OCI-LY1 (cell line): ENCODE results near the gene C15orf62.

Experiments
- H2AFZ ChIP-seq: fragments of 200-600 bp; sonication (generic), shearing (Covaris generic); 2 replicates; pipeline ENCODE4 v1.6.0; 2014; ENCODE audit warnings: antibody characterized with exemption, mild to moderate bottlenecking, low read length
- H3F3A ChIP-seq: fragments of 200-600 bp; sonication (generic), shearing (Covaris generic); 2 replicates; pipeline ENCODE4 v1.6.0; 2014; ENCODE audit warnings: mild to moderate bottlenecking, antibody characterized with exemption, low read length, moderate library complexity; ENCODE audit not compliant: insufficient read depth
- H3K27ac ChIP-seq: fragments of 200-600 bp; sonication (generic); 2 replicates; pipeline ENCODE4 v1.5.1; 2014; ENCODE audit warnings: low read length, mixed run types, mild to moderate bottlenecking, low read depth; ENCODE audit not compliant: poor library complexity, severe bottlenecking
- H3K27me3 ChIP-seq: fragments of 200-600 bp; sonication (generic); 2 replicates; pipeline ENCODE4 v1.6.0; 2014; ENCODE audit warnings: antibody characterized with exemption, mild to moderate bottlenecking, low read length, moderate library complexity; ENCODE audit not compliant: insufficient read depth
- H3K36me3 ChIP-seq: fragments of 200-600 bp; sonication (generic); 2 replicates; pipeline ENCODE4 v1.6.1; 2014; ENCODE audit warnings: mild to moderate bottlenecking, antibody characterized with exemption, low read length, moderate library complexity, mixed read lengths; ENCODE audit not compliant: insufficient read depth
- H3K4me1 ChIP-seq: fragments of 200-600 bp; sonication (generic); 2 replicates; pipeline ENCODE4 v1.5.1; 2014; ENCODE audit warnings: mild to moderate bottlenecking, low read length, moderate library complexity; ENCODE audit not compliant: insufficient read depth, severe bottlenecking
- H3K4me2 ChIP-seq: fragments of 200-600 bp; sonication (generic), shearing (Covaris generic); 2 replicates; pipeline ENCODE4 v1.6.1; 2014; ENCODE audit warnings: low read length
- H3K4me3 ChIP-seq: fragments of 200-600 bp; sonication (generic); 2 replicates; pipeline ENCODE4 v1.5.1; 2014; ENCODE audit warnings: low read length, low read depth, mild to moderate bottlenecking, mixed read lengths; ENCODE audit not compliant: poor library complexity, severe bottlenecking
- H3K79me2 ChIP-seq: fragments of 200-600 bp; shearing (Covaris generic); 2 replicates; pipeline ENCODE4 v1.6.1; 2016; ENCODE audit warnings: mixed run types, low read length, mixed read lengths; ENCODE audit not compliant: insufficient read depth
- H3K9ac ChIP-seq: fragments of 200-600 bp; sonication (generic), shearing (Covaris generic); 2 replicates; pipeline ENCODE4 v1.6.1; 2014; ENCODE audit warnings: mild to moderate bottlenecking, low read length, mixed read lengths
- H3K9me2 ChIP-seq: fragments of 200-600 bp; sonication (generic), shearing (Covaris generic); 2 replicates; pipeline ENCODE4 v1.6.1; 2014; ENCODE audit warnings: low read depth, mild to moderate bottlenecking, low read length, mixed read lengths
- H3K9me3 ChIP-seq: fragments of 200-600 bp; shearing (Covaris generic); 2 replicates; pipeline ENCODE4 v1.6.1; 2014; ENCODE audit warnings: low read length, mixed read lengths
- H4K20me1 ChIP-seq: fragments of 200-600 bp; sonication (generic), shearing (Covaris generic); 2 replicates; pipeline ENCODE4 v1.6.0; 2016; ENCODE audit warnings: mild to moderate bottlenecking, low read length; ENCODE audit not compliant: insufficient read depth
- EZH2 ChIP-seq: fragments of 200-600 bp; sonication (generic), shearing (Covaris generic); IDR thresholded peaks from 2 replicates; pipeline ENCODE4 v1.8.0; 2017; ENCODE audit warnings: borderline replicate concordance, mixed run types, mild to moderate bottlenecking, antibody characterized with exemption, low read length, moderate library complexity, mixed read lengths
- TF ChIP-seq, protein P1 (sequence below): fragments of 200-600 bp; sonication (generic), shearing (Covaris generic); IDR thresholded peaks from 2 replicates; pipeline ENCODE4 v1.5.1; 2017; ENCODE audit warnings: mild to moderate bottlenecking, antibody characterized with exemption, low read length, moderate library complexity, mixed read lengths

The C15orf62 gene

DNA sequence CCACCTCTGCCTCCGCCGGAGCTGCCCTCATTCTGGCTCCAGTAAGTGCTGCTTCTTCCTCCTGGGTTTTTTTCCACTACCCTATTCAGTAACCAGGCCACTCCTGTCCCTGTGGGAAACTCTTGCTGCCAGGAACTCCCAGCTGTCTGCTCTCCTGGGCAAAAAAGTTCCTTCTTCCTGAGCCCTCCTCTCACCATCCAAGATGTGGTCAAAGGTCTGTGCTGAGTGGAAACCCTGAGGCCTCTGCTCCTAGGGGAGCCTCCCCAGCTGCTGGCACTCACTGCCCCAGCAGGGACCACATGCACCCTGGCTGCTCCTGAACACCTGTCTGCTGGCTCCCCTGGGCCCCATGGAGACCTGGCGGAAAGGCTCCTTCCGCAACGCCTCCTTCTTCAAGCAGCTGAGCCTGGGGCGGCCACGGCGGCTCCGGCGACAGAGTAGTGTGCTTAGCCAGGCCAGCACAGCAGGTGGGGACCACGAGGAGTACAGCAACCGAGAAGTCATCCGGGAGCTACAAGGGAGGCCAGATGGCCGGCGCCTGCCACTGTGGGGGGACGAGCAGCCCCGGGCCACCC is 454 bp downstream of the C15orf62 start:
- Histone ChIP-seq H3K27ac (peak overlapping the region; percentile 89), H4K20me1 (no peaks in the 10 kb centered on the region), H3K9me3 (no peaks in the 10 kb centered on the region), H3K79me2 (no peaks in the 10 kb centered on the region), H3K9me2 (no peaks in the 10 kb centered on the region), H3F3A (no peaks in the 10 kb centered on the region), H3K4me1 (peaks cover 37% of the 10 kb centered on the region), H3K4me3 (peak overlapping the region; percentile 33), H2AFZ (no peak overlapping the region), H3K36me3 (peaks cover 24% of the 10 kb centered on the region; the same call in 1 of the 2 replicates), H3K27me3 (no peaks in the 10 kb centered on the region), H3K9ac (peak overlapping the region; percentile 26; the same call in 1 of the 2 replicates), H3K4me2 (peak overlapping the region; percentile 43)
- TF ChIP-seq, protein P1, sequence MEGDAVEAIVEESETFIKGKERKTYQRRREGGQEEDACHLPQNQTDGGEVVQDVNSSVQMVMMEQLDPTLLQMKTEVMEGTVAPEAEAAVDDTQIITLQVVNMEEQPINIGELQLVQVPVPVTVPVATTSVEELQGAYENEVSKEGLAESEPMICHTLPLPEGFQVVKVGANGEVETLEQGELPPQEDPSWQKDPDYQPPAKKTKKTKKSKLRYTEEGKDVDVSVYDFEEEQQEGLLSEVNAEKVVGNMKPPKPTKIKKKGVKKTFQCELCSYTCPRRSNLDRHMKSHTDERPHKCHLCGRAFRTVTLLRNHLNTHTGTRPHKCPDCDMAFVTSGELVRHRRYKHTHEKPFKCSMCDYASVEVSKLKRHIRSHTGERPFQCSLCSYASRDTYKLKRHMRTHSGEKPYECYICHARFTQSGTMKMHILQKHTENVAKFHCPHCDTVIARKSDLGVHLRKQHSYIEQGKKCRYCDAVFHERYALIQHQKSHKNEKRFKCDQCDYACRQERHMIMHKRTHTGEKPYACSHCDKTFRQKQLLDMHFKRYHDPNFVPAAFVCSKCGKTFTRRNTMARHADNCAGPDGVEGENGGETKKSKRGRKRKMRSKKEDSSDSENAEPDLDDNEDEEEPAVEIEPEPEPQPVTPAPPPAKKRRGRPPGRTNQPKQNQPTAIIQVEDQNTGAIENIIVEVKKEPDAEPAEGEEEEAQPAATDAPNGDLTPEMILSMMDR, result no peak
- no peak for TF ChIP-seq EZH2

DNA sequence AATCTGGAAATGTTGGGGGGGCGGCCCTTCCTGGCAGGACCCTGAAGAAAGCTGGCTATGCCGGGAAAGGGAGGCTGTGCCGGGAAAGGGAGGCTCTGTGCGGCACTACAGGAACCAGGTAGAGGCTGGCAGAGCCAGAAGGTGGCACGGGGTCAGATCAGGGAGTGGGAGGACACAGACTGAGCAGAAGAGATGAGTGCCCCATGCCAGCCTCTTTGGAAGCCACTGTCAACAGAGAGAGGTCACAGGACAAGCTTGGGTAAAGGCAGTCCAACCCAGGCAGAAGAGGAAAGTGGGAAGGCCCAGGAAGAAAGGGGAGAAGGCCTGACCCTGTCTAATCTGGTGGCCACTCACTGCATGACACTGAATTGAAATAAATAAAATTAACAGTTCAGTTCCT is 1.5 kb downstream of the C15orf62 start:
- Histone ChIP-seq H3K4me1 (peaks cover 31% of the 10 kb centered on the region), H3K9me2 (no peaks in the 10 kb centered on the region), H2AFZ (no peak overlapping the region), H3K27ac (peak overlapping the region; percentile 89), H3K27me3 (no peaks in the 10 kb centered on the region), H3K4me3 (no peak overlapping the region), H3F3A (no peaks in the 10 kb centered on the region), H4K20me1 (no peaks in the 10 kb centered on the region), H3K36me3 (peaks cover 34% of the 10 kb centered on the region; the same call in 1 of the 2 replicates), H3K79me2 (no peaks in the 10 kb centered on the region), H3K9me3 (no peaks in the 10 kb centered on the region), H3K4me2 (no peak overlapping the region), H3K9ac (no peak overlapping the region)
- TF ChIP-seq EZH2, result no peak
- TF ChIP-seq, protein P1, result no peak

DNA sequence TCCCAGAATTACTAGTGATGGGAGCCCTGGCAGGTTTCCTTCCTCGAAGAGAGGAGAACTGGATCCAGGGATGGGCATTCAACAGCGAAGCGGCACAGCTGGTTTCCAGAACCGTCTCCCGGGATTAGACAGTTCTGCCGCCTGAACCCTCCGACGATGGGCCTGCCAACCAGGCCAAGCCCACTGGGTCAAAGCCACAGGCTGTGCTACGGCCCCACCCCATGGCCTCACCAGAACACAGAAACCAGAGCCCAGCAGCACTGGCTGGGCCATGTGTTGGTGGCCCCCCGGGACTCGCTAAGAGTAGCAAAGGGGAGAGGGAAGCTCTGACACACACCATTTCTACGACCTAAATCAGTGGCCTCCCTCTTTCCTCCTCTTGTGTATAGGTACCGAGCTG is 2.2 kb downstream of the C15orf62 start:
- Histone ChIP-seq H3K79me2 (no peaks in the 10 kb centered on the region), H3F3A (no peaks in the 10 kb centered on the region), H3K4me3 (no peak overlapping the region), H3K4me2 (no peak overlapping the region), H4K20me1 (no peaks in the 10 kb centered on the region), H3K4me1 (peaks cover 31% of the 10 kb centered on the region), H2AFZ (no peak overlapping the region), H3K27ac (no peak overlapping the region), H3K9me3 (no peaks in the 10 kb centered on the region), H3K27me3 (no peaks in the 10 kb centered on the region), H3K9me2 (no peaks in the 10 kb centered on the region), H3K9ac (no peak overlapping the region), H3K36me3 (peaks cover 38% of the 10 kb centered on the region; the same call in 1 of the 2 replicates)
- TF ChIP-seq, protein P1, result no peak
- TF ChIP-seq EZH2, result no peak
